Vagina (tissue), 2 donors: ENCODE data around the gene DNASE1L3.

Experiments used
- CTCF ChIP-seq, 3 experiments: fragments of 450-650 bp in 2 of 3; fragments of 200-600 bp in 1 of 3; sonication (generic) in 1 of 3; IDR thresholded peaks; one replicate each; pipeline ENCODE4 v1.5.1; 2017 to 2019; ENCODE audit warnings: antibody characterized with exemption in 3 of 3, mild to moderate bottlenecking in 2 of 3, moderate library complexity in 2 of 3
- POLR2A ChIP-seq, 2 donors: fragments of 450-650 bp; IDR thresholded peaks; one replicate each; pipeline ENCODE4 v1.6.1; 2017; ENCODE audit warnings: antibody characterized with exemption in 2 of 2, mild to moderate bottlenecking in 2 of 2, moderate library complexity in 2 of 2
- POLR2AphosphoS5 ChIP-seq, 2 donors: sonication (generic); formaldehyde crosslinking; IDR thresholded peaks; one replicate each; pipeline ENCODE4 v1.9.0; 2017; ENCODE audit warnings: antibody characterized with exemption in 2 of 2, mild to moderate bottlenecking in 2 of 2, low read depth in 1 of 2; ENCODE audit not compliant: insufficient read depth in 1 of 2

DNA sequence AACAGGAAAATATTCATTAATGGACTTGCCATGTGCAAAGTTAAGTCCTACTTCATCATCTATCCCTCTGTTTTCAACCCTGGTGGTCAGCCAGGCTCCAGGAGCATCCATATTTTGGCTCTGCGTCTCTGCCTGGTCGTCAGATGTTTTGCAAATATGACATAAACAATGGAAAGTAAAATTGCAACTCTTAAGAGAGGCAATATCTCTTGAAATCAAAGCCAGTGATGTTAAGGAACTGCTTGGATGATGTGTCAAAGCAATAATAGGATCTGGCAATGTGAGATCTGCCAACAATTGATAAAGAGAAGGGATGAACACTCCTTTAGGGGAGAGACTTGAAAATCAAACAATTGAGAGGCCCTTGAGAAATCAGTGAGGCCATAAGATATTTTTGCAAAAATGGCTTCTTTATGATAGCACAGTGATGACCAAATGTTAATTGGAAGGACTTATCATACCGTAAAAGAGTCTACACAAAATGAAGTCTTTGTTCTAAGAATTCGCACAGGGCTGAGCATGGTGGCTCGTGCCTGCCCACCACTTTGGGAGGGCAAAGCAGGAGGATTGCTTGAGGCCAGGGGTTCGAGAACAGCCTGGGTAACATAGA is 33.3 kb upstream of the DNASE1L3 start:
- no peak for TF ChIP-seq CTCF (IDR thresholded peaks at IDR 0.05)
- no peak for TF ChIP-seq POLR2AphosphoS5 (IDR thresholded peaks at IDR 0.05; ENCODE audit: insufficient read depth in 1 of 2, low read depth in 1 of 2)
- TF ChIP-seq POLR2A (IDR thresholded peaks at IDR 0.05) = no peak
